Measurements from ENCODE around the gene ARAP2.

GRCh38 chr4:36207367-36207766, 36.9 kb downstream of the ARAP2 start:
- TF ChIP-seq CTCF (IDR thresholded peaks at IDR 0.05) (no peak), POLR2A (IDR thresholded peaks at IDR 0.05) (no peak)
